Activated gamma-delta T cell treated with Interleukin-2 at 50 U/mL for 16 hours (primary cell): Measurements from ENCODE around the gene FAN1.
A peak's percentile ranks its signal among the peaks of the same experiment; 100 is the strongest.

Source experiments
- DNase-seq: peaks from one replicate; pipeline ENCODE4 v3.0.0-alpha.2; 2020

FAN1 gene

DNA sequence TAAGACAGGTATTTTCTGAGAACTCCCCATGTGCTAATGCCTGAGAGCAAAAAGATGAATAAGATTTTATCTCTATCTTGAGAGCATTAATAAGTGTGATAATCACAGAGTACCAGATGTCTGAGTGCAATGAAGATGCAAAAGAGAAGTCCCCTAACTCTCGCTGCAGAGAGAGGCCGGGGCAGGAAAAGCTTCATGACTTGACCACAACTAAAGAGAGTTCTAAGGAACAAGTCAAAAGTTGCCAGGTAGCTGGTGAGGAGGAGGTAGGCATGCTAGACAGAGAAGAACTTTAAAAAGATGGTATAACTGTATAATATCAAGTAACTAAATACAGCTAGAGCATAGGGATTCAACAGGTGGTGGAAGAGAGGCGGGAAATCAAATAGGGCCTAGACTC, 58.9 kb downstream of the FAN1 start:
- DNase-seq: no peak

GRCh38 chr15:30963681-30964080, 60.0 kb downstream of the FAN1 start:
- DNase-seq: no peak

- no peak for DNase-seq
Observed at GRCh38 chr15:30969724-30970123, 66.0 kb downstream of the FAN1 start.

DNA sequence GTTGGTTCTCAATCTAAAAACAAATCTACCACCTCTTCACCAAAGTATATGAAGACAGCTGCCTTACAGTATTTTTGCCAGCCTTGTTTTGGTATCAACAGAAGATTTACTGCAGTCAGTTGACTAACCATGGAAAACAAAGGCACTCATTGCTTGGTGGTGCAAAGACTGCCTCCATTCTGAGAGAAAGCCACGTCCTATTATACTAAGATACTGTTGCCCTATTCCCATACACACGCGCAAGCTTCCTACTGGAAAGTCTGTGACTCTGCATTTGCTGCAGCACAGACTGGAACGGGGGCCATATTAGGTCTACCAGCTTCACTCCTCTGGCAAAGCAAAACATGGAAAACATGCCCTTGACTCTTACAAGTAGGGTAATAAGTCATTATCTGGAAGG, 69.7 kb downstream of the FAN1 start:
- DNase-seq: no peak

DNA sequence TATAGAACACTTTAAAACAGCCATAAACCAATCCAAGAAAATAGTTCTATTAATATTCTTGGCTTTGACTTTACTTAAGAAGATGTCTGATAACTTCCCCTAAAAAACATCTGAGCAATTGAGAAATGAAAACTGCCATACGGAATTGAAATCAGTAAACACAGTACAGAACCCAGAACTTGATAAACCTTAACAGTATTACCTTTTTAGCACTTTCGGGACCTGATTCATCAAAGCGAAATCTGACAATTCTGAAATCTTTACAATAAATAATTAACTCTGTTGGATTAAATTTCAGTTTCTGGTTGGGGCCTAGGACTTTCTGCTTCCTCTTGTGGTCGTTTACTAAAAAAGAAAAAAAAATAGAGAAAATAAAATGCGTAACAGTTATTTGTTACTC, 70.4 kb downstream of the FAN1 start:
- no peak for DNase-seq

DNA sequence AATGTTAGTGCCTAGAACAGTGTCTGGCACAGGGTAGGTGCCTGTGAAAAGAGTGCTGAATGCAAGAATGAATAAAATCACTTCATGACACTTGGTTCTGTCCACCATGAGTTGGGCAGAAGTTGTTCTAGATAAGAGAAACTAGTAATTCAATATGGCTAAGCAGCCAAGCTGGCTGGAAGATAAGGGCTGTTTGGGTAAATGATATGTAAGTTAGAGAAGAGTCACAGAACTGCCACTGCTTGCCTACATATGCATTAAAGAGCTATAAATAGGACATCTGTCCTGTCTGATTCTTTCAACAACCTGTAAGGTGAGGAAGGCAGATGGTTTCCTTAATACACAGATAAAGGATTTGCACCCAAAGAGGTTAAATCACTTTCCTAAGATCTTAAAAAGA, 74.6 kb downstream of the FAN1 start:
- DNase-seq: no peak

- DNase-seq: no peak
Observed at GRCh38 chr15:30979457-30979856, 75.7 kb downstream of the FAN1 start.

GRCh38 chr15:30984118-30984517, 80.4 kb downstream of the FAN1 start:
- DNase-seq: no peak

DNA sequence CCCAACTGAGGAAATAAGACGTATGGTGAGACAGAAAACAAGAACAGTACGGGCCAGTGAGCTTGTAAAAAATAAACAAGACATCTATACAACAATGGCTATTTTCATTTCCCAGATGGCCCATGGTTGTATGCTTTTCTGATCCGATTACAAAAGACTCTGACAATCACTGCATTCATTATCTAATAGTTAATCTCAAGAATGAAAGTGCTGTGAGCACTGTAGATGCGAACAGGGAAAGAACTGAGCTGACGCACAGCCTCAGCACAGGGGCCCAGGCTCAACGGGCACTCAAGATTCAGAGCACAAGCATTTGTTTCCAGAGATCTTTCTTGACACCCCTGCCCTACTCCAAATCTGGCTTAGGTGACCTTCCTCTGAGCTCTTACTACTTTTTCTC, 80.8 kb downstream of the FAN1 start:
- DNase-seq: no peak

DNA sequence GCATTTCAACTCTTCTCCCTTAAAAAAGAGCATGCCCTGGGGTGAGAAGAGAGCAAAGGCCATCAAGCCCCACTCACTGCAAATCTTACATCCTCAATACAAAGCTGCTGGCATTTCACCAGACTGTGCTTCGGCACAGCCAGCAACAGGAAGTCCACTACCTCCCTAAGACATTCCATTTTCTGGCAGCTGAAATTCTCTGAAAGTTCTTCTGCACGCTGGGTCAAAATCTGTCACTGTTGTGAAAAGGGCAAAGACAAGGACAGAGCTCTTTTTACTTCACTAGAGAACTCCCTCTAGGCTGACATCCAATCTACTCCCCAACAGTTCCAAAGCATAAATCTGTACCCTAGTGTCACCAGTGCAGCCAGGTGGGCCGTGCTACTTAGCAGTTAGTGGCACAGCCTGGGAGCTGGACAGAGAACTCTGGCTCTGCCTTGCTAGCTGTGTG, 81.4 kb downstream of the FAN1 start:
- no peak for DNase-seq

DNA sequence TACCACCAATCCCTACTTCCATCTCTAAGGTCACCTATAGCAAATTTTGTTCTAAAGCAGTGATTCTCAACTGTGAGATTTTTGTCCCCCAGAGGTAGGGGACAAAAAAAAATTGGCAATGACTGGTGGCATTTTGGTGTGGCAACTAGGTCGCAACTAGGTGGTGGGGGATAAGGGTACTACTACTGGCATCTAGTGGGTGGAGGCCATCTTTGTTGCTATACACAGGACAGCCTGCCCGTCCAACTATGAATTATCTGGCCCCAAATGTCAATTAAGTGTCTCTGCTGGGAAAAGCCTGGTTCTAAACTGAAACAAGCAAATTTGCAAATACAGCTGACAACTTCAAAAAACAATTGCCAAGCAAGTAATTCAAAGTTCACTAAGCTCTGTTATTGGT, 86.3 kb downstream of the FAN1 start:
- no peak for DNase-seq

GRCh38 chr15:30990446-30991254, 86.9 kb downstream of the FAN1 start:
- no peak for DNase-seq

- peak; percentile 65 for DNase-seq
Observed at GRCh38 chr15:30991255-30992235, 87.8 kb downstream of the FAN1 start, which contains the start of gene MTMR10. TSS of gene MTMR10 (minus strand) at chr15:30991628. CDS start at chr15:30991506, 122 bp downstream.

DNA sequence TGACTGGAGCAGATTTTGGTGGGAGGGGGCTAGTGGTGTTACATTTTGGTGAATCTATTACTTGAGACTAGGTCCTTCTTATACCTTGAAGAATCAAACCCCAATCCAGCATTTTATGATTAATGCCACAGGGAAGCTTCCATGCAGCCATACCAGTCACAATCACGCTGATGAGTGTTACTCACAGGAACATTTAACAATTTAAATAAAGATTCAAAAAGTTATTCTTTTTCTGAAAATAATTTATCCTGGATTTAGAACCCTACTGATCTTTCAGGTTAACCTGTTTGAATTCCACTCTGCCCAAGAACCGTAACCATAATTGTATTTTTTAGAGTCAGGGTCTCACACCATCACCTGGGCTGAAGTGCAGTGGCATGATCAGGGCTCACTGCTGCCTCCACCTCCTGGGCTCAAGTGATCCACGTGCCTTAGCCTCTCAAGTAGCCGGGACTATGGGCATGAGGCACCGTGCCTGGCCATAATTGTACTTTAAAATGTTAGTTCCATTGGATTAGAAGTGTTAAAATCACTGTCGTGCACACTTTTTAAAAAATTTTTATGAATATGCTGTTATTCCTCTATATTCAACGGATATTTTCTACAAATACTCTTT, 88.6 kb downstream of the FAN1 start:
- no peak for DNase-seq
